ENCODE results near the gene ATF5.

GRCh38 chr19:49883094-49883493 is 45.9 kb upstream of the ATF5 start:
- no peak for TF ChIP-seq CTCF (conservative IDR thresholded peaks at IDR 0.05)
- TF ChIP-seq ZFX (IDR thresholded peaks at IDR 0.05) = no peak
